Body of pancreas (tissue), 4 donors: ENCODE measurements around the gene YARS1.

Experiments
- POLR2A ChIP-seq, 3 donors: fragments of 450-650 bp; IDR thresholded peaks; one replicate each; pipeline ENCODE4 v1.6.1; 2016; ENCODE audit warnings: antibody characterized with exemption in 3 of 3, mild to moderate bottlenecking in 2 of 3
- TF ChIP-seq, protein P1 (sequence below), 7 experiments: fragments of 450-650 bp in 4 of 7; fragments of 200-600 bp in 3 of 7; sonication (generic) in 3 of 7; IDR thresholded peaks; one replicate each; pipeline ENCODE4 v1.5.1; 2016 to 2019; ENCODE audit warnings: antibody characterized with exemption in 7 of 7

DNA sequence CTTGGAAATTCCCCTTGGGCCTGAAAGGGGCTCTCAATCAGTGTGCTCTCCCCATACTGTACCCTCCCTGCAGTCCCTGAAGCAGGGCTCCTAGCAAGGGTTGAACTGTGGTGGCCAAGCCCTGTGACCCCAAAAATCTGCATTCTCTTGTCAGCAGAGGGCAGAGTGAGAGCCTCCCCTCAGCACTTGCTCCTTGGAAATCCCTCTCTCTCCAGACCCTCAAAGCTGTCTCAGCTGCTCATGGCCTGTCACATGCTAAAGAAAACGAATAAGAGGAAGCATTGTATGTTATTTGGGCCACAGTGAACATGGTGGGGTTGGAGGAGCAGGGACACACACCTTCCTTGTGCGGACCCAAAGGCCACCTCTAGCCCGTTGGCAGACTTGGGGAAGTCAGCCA, 67.4 kb downstream of the YARS1 start:
- TF ChIP-seq, protein P1, sequence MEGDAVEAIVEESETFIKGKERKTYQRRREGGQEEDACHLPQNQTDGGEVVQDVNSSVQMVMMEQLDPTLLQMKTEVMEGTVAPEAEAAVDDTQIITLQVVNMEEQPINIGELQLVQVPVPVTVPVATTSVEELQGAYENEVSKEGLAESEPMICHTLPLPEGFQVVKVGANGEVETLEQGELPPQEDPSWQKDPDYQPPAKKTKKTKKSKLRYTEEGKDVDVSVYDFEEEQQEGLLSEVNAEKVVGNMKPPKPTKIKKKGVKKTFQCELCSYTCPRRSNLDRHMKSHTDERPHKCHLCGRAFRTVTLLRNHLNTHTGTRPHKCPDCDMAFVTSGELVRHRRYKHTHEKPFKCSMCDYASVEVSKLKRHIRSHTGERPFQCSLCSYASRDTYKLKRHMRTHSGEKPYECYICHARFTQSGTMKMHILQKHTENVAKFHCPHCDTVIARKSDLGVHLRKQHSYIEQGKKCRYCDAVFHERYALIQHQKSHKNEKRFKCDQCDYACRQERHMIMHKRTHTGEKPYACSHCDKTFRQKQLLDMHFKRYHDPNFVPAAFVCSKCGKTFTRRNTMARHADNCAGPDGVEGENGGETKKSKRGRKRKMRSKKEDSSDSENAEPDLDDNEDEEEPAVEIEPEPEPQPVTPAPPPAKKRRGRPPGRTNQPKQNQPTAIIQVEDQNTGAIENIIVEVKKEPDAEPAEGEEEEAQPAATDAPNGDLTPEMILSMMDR (IDR thresholded peaks at IDR 0.05), result no peak
- no peak for TF ChIP-seq POLR2A (IDR thresholded peaks at IDR 0.05)
